Esophagus muscularis mucosa (tissue), 4 donors: ENCODE results near the gene UBE4B. TPM values are rescaled to one million over a fixed set of nuclear protein-coding genes. Genes with fewer than 3 reads are reported as not detected.
"Not testable (repeated sequence)": the region's sequence is repeated elsewhere in the genome, so short reads cannot be mapped to it uniquely, and the experiment has no call there.

Experiments
- DNase-seq: peaks from one replicate; pipeline ENCODE4 v3.0.0-alpha.2; 2017; ENCODE audit errors: extremely low spot score
- H3K27ac ChIP-seq, 4 donors: fragments of 200-600 bp; sonication (generic); replicated peaks in 1 of 4; 1 replicate in 3 of 4; 2 replicates in 1 of 4; pipeline ENCODE4 v1.5.1; 2016 to 2019; ENCODE audit warnings: mild to moderate bottlenecking in 1 of 4
- H3K27me3 ChIP-seq, 4 donors: fragments of 200-600 bp; sonication (generic); one replicate each; pipeline versions ENCODE4 v1.5.1 to v1.6.0; 2016 to 2019
- H3K36me3 ChIP-seq, 4 donors: fragments of 200-600 bp; sonication (generic); one replicate each; pipeline ENCODE4 v1.5.1; 2016 to 2019
- H3K4me1 ChIP-seq, 4 donors: fragments of 200-600 bp; sonication (generic); one replicate each; pipeline ENCODE4 v1.5.1; 2016 to 2019
- H3K4me3 ChIP-seq, 4 donors: fragments of 200-600 bp; sonication (generic); 1 replicate in 2 of 4; 2 replicates in 2 of 4; pipeline ENCODE4 v1.5.1; 2016 to 2019; ENCODE audit warnings: mild to moderate bottlenecking in 4 of 4, moderate library complexity in 1 of 4
- H3K9me3 ChIP-seq, 4 donors: fragments of 200-600 bp; sonication (generic); 1 replicate in 3 of 4; 2 replicates in 1 of 4; pipeline ENCODE4 v1.5.1; 2016 to 2019
- CTCF ChIP-seq, 3 experiments: fragments of 200-600 bp in 2 of 3; fragments of 450-650 bp in 1 of 3; sonication (generic) in 2 of 3; IDR thresholded peaks; one replicate each; pipeline ENCODE4 v1.5.1; 2017 to 2019; ENCODE audit warnings: antibody characterized with exemption in 3 of 3, mild to moderate bottlenecking in 2 of 3, moderate library complexity in 1 of 3
- EP300 ChIP-seq: sonication (generic); formaldehyde crosslinking; IDR thresholded peaks from one replicate; pipeline ENCODE4 v1.6.1; 2017; ENCODE audit warnings: antibody characterized with exemption
- POLR2A ChIP-seq: fragments of 450-650 bp; IDR thresholded peaks from one replicate; pipeline ENCODE4 v1.6.1; 2017; ENCODE audit warnings: antibody characterized with exemption, moderate library complexity, mild to moderate bottlenecking, low read depth
- POLR2AphosphoS5 ChIP-seq, 2 donors: sonication (generic); formaldehyde crosslinking; IDR thresholded peaks; one replicate each; pipeline ENCODE4 v1.6.1; 2017; ENCODE audit warnings: antibody characterized with exemption in 2 of 2
- WGBS: methylation state at CpG from one replicate; pipeline ENCODE4 v1.1.5; 2018; 5-methylcytosine and 5-hydroxymethylcytosine counted together
- intact Hi-C: fragments of 100-400 bp; cut with DNase I; formaldehyde crosslinking; loops from one replicate; pipeline ENCODE4 v1.15.1; 2023
- total RNA-seq, 4 donors: library from RNA; depleted of rRNA; stranded (reverse); fragments of >200 nt; gene quantifications; one replicate each; pipeline versions ENCODE4 v1.1.0 to v1.2.1, GENCODE V29; 2016

The UBE4B gene
- total RNA-seq, 4 donors from 2014 or later, result 58.6 to 110 (median 85.5) TPM

GRCh38 chr1:10068605-10069294 lies 36.0 kb downstream of the UBE4B start:
- no peaks in the 10 kb centered on the region for H3K9me3 ChIP-seq
- H3K36me3 ChIP-seq, result peaks cover 0 to 10% (median 5%) of the 10 kb centered on the region in 4 donors
- H3K4me1 ChIP-seq, result peaks cover 37 to 80% (median 67%) of the 10 kb centered on the region in 4 donors
- peak overlapping the region; percentile 78 to 87 (median 84) for H3K27ac ChIP-seq
- intact Hi-C loops, result loop anchor here (10.0 kb wide), 1 partner anchor 56 kb away; no protein-coding TSS in a partner anchor
- DNase-seq, result no peak
- TF ChIP-seq POLR2A, result no peak
- TF ChIP-seq EP300, result no peak
- no peak for TF ChIP-seq CTCF (IDR thresholded peaks at IDR 0.05)
- no peak for TF ChIP-seq POLR2AphosphoS5 (IDR thresholded peaks at IDR 0.05)
- H3K27me3 ChIP-seq, result no peaks in the 10 kb centered on the region
- H3K4me3 ChIP-seq, result no peak overlapping the region
- WGBS, result 71% methylated on average over 6 of the region's 6 CpGs

- Histone ChIP-seq H3K36me3 (peaks cover 0 to 15% (median 5%) of the 10 kb centered on the region in 4 donors), H3K9me3 (no peaks in the 10 kb centered on the region), H3K4me1 (peaks cover 35 to 80% (median 67%) of the 10 kb centered on the region in 4 donors), H3K27me3 (no peaks in the 10 kb centered on the region), H3K27ac (peak overlapping the region in 1 of 4 donors; percentile 87), H3K4me3 (no peak overlapping the region)
- intact Hi-C loops, result no loop called here
- 95% methylated on average over 4 of the region's 4 CpGs for WGBS
- no peak for DNase-seq
- TF ChIP-seq CTCF (IDR thresholded peaks at IDR 0.05) (no peak), EP300 (no peak), POLR2A (no peak), POLR2AphosphoS5 (IDR thresholded peaks at IDR 0.05) (no peak)
Measured at GRCh38 chr1:10070206-10070605, 37.4 kb downstream of the UBE4B start.

GRCh38 chr1:10071640-10072039 lies 38.9 kb downstream of the UBE4B start:
- peaks cover 0 to 15% (median 5%) of the 10 kb centered on the region in 4 donors for H3K36me3 ChIP-seq
- no peaks in the 10 kb centered on the region for H3K27me3 ChIP-seq
- no peaks in the 10 kb centered on the region for H3K9me3 ChIP-seq
- DNase-seq, result no peak
- no peak overlapping the region for H3K27ac ChIP-seq
- 89% methylated on average over 6 of the region's 6 CpGs for WGBS
- TF ChIP-seq CTCF (IDR thresholded peaks at IDR 0.05) (no peak), EP300 (no peak), POLR2AphosphoS5 (IDR thresholded peaks at IDR 0.05) (no peak), POLR2A (no peak)
- peaks cover 22 to 73% (median 59%) of the 10 kb centered on the region in 4 donors for H3K4me1 ChIP-seq
- no peak overlapping the region for H3K4me3 ChIP-seq
- intact Hi-C loops, result no loop called here

DNA sequence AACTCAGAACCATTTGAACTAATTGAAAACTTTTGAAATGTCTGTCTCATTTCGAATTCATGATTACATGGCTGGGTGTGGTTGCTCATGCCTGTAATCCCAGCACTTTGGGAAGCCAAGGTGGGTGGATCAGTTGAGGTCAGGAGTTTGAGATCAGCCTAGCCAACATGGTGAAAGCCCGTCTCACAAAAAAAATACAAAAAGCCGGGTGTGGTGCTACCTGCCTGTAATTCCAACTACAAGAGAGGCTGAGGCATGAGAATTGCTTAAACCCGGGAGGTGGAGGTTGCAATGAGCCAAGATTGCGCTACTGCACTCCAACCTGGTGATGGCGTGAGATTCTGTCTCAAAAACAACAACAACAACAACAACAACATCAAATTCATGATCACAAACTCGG lies 40.6 kb downstream of the UBE4B start:
- H3K27ac ChIP-seq, H3K4me3 ChIP-seq, H3K27me3 ChIP-seq, H3K9me3 ChIP-seq, intact Hi-C loops, DNase-seq: not testable (repeated sequence)
- peaks cover 13 to 56% (median 42%) of the 10 kb centered on the region in 4 donors for H3K4me1 ChIP-seq
- WGBS, result 91% methylated on average over 7 of the region's 7 CpGs
- H3K36me3 ChIP-seq, result peaks cover 0 to 15% (median 5%) of the 10 kb centered on the region in 4 donors

DNA sequence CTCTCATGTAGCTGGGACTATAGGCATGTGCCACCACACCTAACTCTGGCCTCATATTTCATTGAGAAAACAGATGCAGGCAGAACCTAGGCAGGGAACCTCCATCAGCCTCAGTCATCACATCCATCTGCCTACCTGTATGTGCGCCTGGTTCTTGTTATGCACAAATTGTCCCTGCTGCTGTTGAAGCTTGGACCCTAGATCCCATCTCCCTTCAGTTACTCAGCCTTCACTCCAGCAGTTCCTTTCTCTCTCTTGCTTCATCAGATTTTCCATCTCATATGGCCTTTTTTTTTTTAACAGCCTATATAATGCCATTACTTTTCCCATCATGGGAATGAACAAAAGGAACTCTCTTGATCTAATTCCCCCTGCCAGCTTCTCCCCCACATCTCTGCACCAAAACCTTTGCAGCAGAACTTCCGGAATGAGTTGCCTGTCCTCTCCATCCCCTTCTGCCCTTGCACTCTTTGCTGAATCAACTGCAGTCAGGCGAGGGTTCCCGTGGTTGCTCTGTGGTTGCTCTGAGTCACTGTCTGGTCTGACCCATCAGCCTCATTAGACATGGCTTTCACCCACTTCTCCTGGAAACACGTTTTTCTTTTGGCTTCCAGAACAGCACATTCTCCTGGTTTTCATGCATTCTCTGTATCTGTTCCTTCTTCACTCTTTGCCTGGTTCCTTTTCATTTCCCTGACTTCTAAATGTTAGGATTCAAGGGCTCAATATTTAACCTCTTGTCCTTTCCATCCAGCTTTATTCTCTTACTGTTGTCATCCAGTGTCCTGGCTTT lies 41.5 kb downstream of the UBE4B start:
- WGBS, result 41% methylated on average over 5 of the region's 5 CpGs
- Histone ChIP-seq H3K4me1 (peaks cover 13 to 47% (median 33%) of the 10 kb centered on the region in 4 donors), H3K36me3 (peaks cover 0 to 15% (median 5%) of the 10 kb centered on the region in 4 donors), H3K9me3 (no peaks in the 10 kb centered on the region), H3K4me3 (no peak overlapping the region), H3K27ac (peak overlapping the region; percentile 24 to 67 (median 57)), H3K27me3 (no peaks in the 10 kb centered on the region)
- no peak for TF ChIP-seq CTCF (IDR thresholded peaks at IDR 0.05)
- TF ChIP-seq POLR2AphosphoS5 (IDR thresholded peaks at IDR 0.05), result peak in 1 of 2 donors; percentile 48
- intact Hi-C loops, result no loop called here
- DNase-seq, result no peak
